Chondrocyte (in vitro differentiated cells): Measurements from ENCODE around the gene ANO3. TPM values are rescaled to one million over a fixed set of nuclear protein-coding genes. Genes with fewer than 3 reads are reported as not detected.

Experiments
- DNase-seq: peaks from one replicate; pipeline ENCODE4 v3.0.0; 2021; ENCODE audit warnings: mixed read lengths, low spot score
- H3K27ac Mint-ChIP-seq: one replicate; pipeline ENCODE4 v1.8.0; 2021; ENCODE audit warnings: mild to moderate bottlenecking, moderate library complexity, mixed read lengths; ENCODE audit not compliant: unreplicated experiment
- H3K27me3 Mint-ChIP-seq: 2 replicates; pipeline ENCODE4 v1.8.0; 2021; ENCODE audit warnings: low read depth, mixed read lengths
- H3K36me3 Mint-ChIP-seq: 2 replicates; pipeline ENCODE4 v1.8.0; 2021; ENCODE audit warnings: low read depth, mixed read lengths
- H3K4me1 Mint-ChIP-seq: 2 replicates; pipeline ENCODE4 v1.8.0; 2021; ENCODE audit warnings: low read depth, mild to moderate bottlenecking, mixed read lengths
- H3K4me3 Mint-ChIP-seq: one replicate; pipeline ENCODE4 v1.8.0; 2021; ENCODE audit warnings: mild to moderate bottlenecking, moderate library complexity, mixed read lengths; ENCODE audit not compliant: unreplicated experiment
- H3K9me3 Mint-ChIP-seq: 2 replicates; pipeline ENCODE4 v1.8.0; 2021; ENCODE audit warnings: low read depth, mixed read lengths
- total RNA-seq: library from RNA; stranded (reverse); gene quantifications from 3 replicates; pipeline ENCODE4 v1.2.1, GENCODE V29; 2021
- TF ChIP-seq, protein P1 (sequence below): fragments of 200-600 bp; sonication (generic); IDR thresholded peaks from 2 replicates; pipeline ENCODE4 v1.5.0; 2021; ENCODE audit warnings: antibody characterized with exemption, mild to moderate bottlenecking, moderate library complexity

ANO3 gene
- total RNA-seq, 1 donor from 2014 or later = 0.07 TPM

GRCh38 chr11:26424255-26424654 lies 92.3 kb downstream of the ANO3 start:
- H3K4me1 Mint-ChIP-seq = no peaks in the 10 kb centered on the region
- no peak overlapping the region for H3K27ac Mint-ChIP-seq
- H3K27me3 Mint-ChIP-seq = peaks cover 8% of the 10 kb centered on the region
- no peak for DNase-seq
- H3K36me3 Mint-ChIP-seq = no peaks in the 10 kb centered on the region
- peaks cover 3% of the 10 kb centered on the region for H3K9me3 Mint-ChIP-seq
- TF ChIP-seq, protein P1, sequence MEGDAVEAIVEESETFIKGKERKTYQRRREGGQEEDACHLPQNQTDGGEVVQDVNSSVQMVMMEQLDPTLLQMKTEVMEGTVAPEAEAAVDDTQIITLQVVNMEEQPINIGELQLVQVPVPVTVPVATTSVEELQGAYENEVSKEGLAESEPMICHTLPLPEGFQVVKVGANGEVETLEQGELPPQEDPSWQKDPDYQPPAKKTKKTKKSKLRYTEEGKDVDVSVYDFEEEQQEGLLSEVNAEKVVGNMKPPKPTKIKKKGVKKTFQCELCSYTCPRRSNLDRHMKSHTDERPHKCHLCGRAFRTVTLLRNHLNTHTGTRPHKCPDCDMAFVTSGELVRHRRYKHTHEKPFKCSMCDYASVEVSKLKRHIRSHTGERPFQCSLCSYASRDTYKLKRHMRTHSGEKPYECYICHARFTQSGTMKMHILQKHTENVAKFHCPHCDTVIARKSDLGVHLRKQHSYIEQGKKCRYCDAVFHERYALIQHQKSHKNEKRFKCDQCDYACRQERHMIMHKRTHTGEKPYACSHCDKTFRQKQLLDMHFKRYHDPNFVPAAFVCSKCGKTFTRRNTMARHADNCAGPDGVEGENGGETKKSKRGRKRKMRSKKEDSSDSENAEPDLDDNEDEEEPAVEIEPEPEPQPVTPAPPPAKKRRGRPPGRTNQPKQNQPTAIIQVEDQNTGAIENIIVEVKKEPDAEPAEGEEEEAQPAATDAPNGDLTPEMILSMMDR = no peak
- H3K4me3 Mint-ChIP-seq = no peak overlapping the region

DNA sequence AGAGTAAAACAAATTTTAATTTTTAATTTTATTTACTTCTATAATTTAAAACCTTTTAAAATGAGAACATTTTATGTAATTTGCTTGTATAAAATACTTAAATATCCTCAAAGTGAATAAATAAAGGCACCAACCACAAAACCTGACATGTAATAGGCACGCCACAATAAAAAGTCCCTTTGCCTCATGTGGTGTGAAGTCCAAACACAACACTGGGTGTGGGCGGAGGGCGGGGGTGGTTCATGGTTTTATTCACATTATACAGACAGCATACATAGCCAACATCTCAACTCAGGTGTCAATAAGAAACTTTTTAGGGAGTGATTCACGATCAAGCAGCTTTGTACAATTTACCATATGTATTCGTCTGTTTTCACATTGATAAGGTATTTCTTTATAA lies 107.9 kb downstream of the ANO3 start:
- TF ChIP-seq, protein P1 = no peak
- Mint-ChIP-seq H3K9me3 (no peaks in the 10 kb centered on the region), H3K4me3 (no peak overlapping the region), H3K27ac (no peak overlapping the region), H3K27me3 (no peaks in the 10 kb centered on the region), H3K4me1 (no peaks in the 10 kb centered on the region), H3K36me3 (no peaks in the 10 kb centered on the region)
- DNase-seq = no peak

DNA sequence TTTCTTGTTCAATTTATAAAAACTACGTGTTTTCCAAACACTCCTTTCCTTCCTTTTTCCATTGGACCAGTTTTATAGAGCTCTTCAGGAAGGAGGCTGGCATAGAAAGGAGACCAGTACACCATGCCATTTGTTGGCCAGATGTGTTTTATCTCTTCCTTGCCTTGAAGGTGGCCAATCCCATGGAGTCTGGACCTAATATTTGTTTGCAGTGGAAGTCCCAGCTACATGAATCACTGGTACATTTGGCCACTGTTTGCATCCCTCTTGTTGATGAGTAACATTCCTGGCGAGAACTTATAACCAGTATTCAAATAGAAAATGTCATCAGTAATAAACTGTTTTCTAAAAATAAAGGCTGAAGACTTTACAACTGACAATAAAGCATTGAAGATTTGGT lies 110.2 kb downstream of the ANO3 start:
- H3K4me1 Mint-ChIP-seq = no peaks in the 10 kb centered on the region
- no peak for DNase-seq

GRCh38 chr11:26443617-26444016 lies 111.7 kb downstream of the ANO3 start:
- TF ChIP-seq, protein P1 = no peak
- H3K27me3 Mint-ChIP-seq = no peaks in the 10 kb centered on the region
- no peak overlapping the region for H3K27ac Mint-ChIP-seq
- H3K36me3 Mint-ChIP-seq = no peaks in the 10 kb centered on the region
- no peak overlapping the region for H3K4me3 Mint-ChIP-seq
- H3K4me1 Mint-ChIP-seq = no peaks in the 10 kb centered on the region
- no peak for DNase-seq
- peaks cover 3% of the 10 kb centered on the region for H3K9me3 Mint-ChIP-seq

More for the DNA sequence above, 110.2 kb downstream of the ANO3 start:
- Mint-ChIP-seq H3K4me3 (no peak overlapping the region), H3K27ac (no peak overlapping the region), H3K36me3 (no peaks in the 10 kb centered on the region), H3K9me3 (peaks cover under 1% of the 10 kb centered on the region), H3K27me3 (no peaks in the 10 kb centered on the region)
- TF ChIP-seq, protein P1 = no peak

GRCh38 chr11:26457636-26458035 lies 125.7 kb downstream of the ANO3 start:
- TF ChIP-seq, protein P1 = no peak
- no peaks in the 10 kb centered on the region for H3K36me3 Mint-ChIP-seq
- peaks cover 8% of the 10 kb centered on the region for H3K9me3 Mint-ChIP-seq

More at GRCh38 chr11:26457636-26458035, 125.7 kb downstream of the ANO3 start:
- peaks cover 4% of the 10 kb centered on the region for H3K27me3 Mint-ChIP-seq
- DNase-seq = no peak
- no peak overlapping the region for H3K27ac Mint-ChIP-seq
- no peak overlapping the region for H3K4me3 Mint-ChIP-seq
- H3K4me1 Mint-ChIP-seq = no peaks in the 10 kb centered on the region
